Activated naive CD4-positive, alpha-beta T cell treated with anti-CD3 and anti-CD28 coated beads, Interleukin-2, amount 50 U/mL, for 72 hours (primary cell): ENCODE measurements around the gene MARVELD1. TPM values are rescaled to one million over a fixed set of nuclear protein-coding genes. Genes with fewer than 3 reads are reported as not detected.

Experiments
- ATAC-seq, 2 donors: fragments of 150-1000 bp; cut with Tn5 transposase; 2 replicates each; pipeline ENCODE4 v1.10.0; 2021; ENCODE audit warnings: mild to moderate bottlenecking in 2 of 2, moderate library complexity in 2 of 2
- DNase-seq, 2 donors: peaks; one replicate each; pipeline ENCODE4 v3.0.0; 2021 to 2022; ENCODE audit warnings: low spot score in 2 of 2
- H3K27ac Mint-ChIP-seq, 2 donors: one replicate each; pipeline ENCODE4 v1.8.0; 2022; ENCODE audit warnings: mild to moderate bottlenecking in 2 of 2, mixed read lengths in 2 of 2
- H3K36me3 Mint-ChIP-seq, 2 donors: one replicate each; pipeline ENCODE4 v1.8.0; 2022; ENCODE audit warnings: mixed read lengths in 2 of 2
- H3K9me3 Mint-ChIP-seq, 2 donors: one replicate each; pipeline ENCODE4 v1.8.0; 2022; ENCODE audit warnings: mixed read lengths in 2 of 2
- total RNA-seq, 2 donors: library from RNA; stranded (reverse); gene quantifications; one replicate each; pipeline ENCODE4 v1.2.3, GENCODE V29; 2022

The MARVELD1 gene
- total RNA-seq, 2 donors from 2014 or later = 0.57 to 7.1 TPM

GRCh38 chr10:97734021-97734420, 20.5 kb downstream of the MARVELD1 start:
- DNase-seq = no peak
- Mint-ChIP-seq H3K36me3 (peaks cover 11 to 21% of the 10 kb centered on the region in 2 donors), H3K27ac (no peak overlapping the region), H3K9me3 (peaks cover 8% of the 10 kb centered on the region in 2 donors)
- no peak for ATAC-seq

DNA sequence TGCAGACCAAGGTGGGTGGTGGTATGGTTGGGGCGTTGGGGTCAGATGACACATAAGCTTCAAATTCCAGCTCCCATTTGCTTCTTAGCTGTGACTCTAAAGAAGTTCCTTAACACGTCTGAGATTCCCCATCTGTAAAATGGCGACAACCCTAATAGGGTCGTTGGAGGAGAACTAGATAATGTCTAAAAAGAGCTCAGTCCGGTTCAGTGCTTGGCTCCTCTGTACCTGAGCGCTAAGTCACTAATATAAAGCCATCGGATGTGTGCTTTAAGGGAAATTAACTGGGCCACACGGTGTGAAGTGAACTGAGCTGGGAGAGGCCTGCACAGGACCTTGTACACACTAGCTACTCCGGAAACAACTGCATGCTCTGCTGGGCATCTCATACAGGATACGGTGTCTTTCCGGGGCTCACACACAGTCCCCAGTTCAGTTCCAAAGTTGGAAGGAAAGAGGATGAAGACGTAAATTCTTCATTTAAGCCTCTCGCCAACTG, 22.9 kb downstream of the MARVELD1 start:
- DNase-seq (no peak), ATAC-seq (peak; percentile 32 to 36)
- Mint-ChIP-seq H3K27ac (peak overlapping the region; percentile 93 to 97), H3K9me3 (peaks cover 8% of the 10 kb centered on the region in 2 donors), H3K36me3 (peaks cover 22 to 30% of the 10 kb centered on the region in 2 donors)

DNA sequence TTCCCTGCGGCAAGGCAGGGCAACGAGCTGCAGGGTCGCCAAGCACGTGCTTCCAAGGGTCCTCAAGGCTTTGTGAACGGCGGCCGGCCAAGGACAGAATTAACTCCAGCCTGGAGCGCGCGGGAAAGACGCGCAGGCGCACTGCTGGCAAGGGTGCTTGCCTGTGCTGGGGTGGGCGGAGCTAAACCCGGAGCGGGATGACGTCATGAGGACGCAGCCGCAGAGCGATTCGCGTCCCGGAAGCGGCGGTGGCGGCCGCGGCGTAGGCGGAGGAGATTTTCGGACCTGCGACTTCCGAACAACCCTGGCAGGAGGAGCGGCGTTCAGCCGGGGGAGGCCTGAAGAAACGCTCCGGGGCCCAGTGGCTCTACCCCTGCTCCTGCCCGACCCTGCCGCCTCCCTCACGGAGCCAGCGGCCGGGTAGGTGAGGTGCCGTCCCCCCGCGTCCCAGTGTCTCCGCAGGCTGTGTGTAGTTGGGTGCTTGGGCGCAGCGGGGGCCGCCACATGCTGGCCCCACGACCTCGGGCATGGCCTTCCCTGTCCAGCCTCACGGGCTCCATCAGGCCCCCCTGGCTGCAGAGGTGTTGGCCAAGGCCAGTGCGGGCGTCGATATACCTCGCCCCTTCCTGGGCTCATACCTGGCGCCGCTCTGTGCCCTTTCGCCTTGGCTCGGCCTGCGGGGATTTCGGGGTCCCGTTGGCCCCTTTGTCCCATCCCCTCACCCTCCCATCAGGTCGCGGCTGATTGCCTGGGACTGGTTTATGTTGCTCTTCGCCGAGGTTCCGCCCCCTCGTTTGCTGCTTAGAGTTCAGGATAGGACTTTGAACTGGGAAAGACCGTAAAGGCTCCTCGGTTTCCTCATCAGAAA, 23.6 kb downstream of the MARVELD1 start, which contains the start of gene ZFYVE27:
TSS of gene ZFYVE27 (plus strand) at position 227 of the 868 bp plus-strand sequence. CDS start 1,350 bp downstream, outside the sequence.
- peak; percentile 96 to 98 for DNase-seq
- ATAC-seq = peak; percentile 84 to 87
- H3K9me3 Mint-ChIP-seq = peaks cover 8% of the 10 kb centered on the region in 2 donors
- H3K36me3 Mint-ChIP-seq = peaks cover 22 to 30% of the 10 kb centered on the region in 2 donors
- peak within 1 kb of the TSS; percentile 93 to 98 for H3K27ac Mint-ChIP-seq

DNA sequence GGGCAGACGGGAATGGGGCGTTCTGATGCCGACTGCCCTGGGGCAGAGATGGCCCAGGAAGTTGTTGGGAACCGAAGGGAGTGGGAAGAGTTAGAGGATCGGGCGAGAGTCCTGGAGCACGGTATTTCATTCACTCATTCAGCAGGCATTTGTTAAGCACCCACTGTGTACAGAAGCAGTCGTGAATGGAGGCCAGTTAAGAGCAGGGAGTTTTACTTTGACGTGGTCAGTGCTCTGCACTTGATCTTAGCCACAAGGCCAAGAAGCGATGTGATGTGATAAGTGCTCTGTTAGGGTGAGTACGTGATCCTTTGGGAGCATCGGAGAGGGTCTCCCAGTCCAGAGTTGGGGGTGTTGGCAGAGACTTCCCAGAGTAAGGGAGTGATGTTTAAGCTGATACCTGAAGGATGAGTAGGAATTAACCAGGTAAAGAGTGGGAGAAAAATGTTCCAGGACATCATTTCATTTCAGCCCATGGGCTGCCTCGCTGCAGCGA, 24.3 kb downstream of the MARVELD1 start:
- Mint-ChIP-seq H3K9me3 (peaks cover 8% of the 10 kb centered on the region in 2 donors), H3K36me3 (peaks cover 22 to 30% of the 10 kb centered on the region in 2 donors), H3K27ac (peak overlapping the region; percentile 93 to 98)
- peak; percentile 29 to 41 for ATAC-seq
- DNase-seq = peak in 1 of 2 donors; percentile 17

DNA sequence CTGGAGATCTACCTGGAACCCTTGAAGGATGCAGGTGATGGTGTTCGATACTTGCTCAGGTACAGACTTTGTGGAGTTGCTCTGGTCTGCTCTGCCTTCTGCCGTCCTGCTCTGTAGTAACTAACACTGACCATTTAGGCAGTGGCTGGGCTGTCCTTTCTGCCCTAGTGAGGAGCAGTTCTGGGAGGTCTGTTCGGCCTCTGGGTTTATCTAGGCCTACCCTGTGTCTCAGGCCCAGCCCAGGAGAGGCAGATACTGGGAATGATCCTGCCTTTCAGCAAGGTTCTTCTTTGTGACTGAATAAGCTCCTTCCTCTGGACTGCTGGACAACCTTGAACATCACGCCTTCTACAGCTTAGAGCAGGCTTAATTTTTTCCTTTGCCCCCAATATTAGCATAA, 25.1 kb downstream of the MARVELD1 start:
- peak overlapping the region in 1 of 2 donors; percentile 93 for H3K27ac Mint-ChIP-seq
- DNase-seq (no peak), ATAC-seq (no peak)
- H3K36me3 Mint-ChIP-seq = peaks cover 22 to 30% of the 10 kb centered on the region in 2 donors
- H3K9me3 Mint-ChIP-seq = peaks cover 8% of the 10 kb centered on the region in 2 donors

- no peak for DNase-seq
- peaks cover 28 to 33% of the 10 kb centered on the region in 2 donors for H3K36me3 Mint-ChIP-seq
- H3K27ac Mint-ChIP-seq = no peak overlapping the region
- ATAC-seq = no peak
- peaks cover 6% of the 10 kb centered on the region in 2 donors for H3K9me3 Mint-ChIP-seq
Measured at GRCh38 chr10:97740613-97741012, 27.1 kb downstream of the MARVELD1 start.

DNA sequence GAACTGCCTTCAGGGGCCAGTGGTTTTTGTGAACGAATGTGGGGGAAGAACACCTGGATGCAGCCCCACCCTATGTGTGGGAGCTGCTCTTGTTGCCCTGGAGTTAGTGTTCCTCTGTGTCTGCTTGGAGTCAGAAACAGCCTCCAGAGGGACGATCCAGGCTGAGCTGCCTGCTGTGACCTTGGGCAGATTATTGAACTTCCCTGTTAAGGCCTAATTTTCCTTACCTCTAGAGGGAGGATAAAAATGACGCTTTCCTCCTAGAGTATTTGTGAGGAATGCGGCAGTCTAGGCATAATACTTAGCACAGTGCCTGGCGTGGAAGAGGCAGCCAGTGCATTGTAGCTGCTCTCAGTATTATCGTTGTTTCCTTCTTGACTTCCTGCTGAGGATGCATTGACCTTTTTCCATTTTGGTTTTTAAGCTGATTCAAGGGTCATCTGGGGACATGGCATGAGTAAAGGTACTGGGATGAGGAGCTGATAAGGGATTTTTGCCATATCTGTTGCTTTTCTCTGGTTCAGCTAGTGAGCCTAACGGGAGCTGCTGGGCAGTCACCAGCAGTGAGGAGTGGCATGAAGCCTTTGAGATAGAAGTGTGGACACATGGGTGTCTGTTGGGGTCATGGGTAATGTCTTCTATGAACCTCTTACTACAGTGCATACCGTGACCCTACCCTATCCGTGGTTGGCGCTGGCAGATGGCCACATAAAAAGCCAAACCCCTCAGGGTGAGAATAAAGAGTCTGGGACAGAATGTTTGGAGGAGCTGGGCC, 29.8 kb downstream of the MARVELD1 start:
- H3K9me3 Mint-ChIP-seq = no peaks in the 10 kb centered on the region
- H3K27ac Mint-ChIP-seq = peak overlapping the region in 1 of 2 donors; percentile 65
- DNase-seq = no peak
- ATAC-seq = no peak
- H3K36me3 Mint-ChIP-seq = peaks cover 18 to 24% of the 10 kb centered on the region in 2 donors

GRCh38 chr10:97744405-97745035, 31.0 kb downstream of the MARVELD1 start:
- Mint-ChIP-seq H3K9me3 (no peaks in the 10 kb centered on the region), H3K27ac (peak overlapping the region in 1 of 2 donors; percentile 72), H3K36me3 (peaks cover 19 to 23% of the 10 kb centered on the region in 2 donors)
- DNase-seq = no peak
- no peak for ATAC-seq

DNA sequence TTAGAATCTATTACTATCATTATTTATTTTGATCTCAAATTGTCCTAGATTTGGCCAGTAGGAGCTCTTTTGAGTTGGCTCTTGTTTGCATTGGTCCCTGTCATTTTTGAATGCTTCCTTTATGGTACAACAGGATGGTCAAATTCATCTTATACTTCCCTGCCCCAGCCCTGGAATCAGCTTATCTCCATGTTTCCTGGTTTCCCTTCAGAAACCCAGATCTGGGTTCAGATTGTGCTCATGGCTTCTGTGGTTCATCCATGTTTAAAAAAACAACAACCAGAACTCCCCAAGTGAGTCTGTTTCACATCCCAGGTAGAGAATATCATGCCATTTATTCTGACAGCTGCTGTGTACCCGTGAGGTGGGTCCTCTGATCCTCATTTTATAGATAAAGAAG, 34.0 kb downstream of the MARVELD1 start:
- Mint-ChIP-seq H3K36me3 (peaks cover 11 to 24% of the 10 kb centered on the region in 2 donors), H3K27ac (no peak overlapping the region), H3K9me3 (no peaks in the 10 kb centered on the region)
- ATAC-seq = no peak
- DNase-seq = no peak

DNA sequence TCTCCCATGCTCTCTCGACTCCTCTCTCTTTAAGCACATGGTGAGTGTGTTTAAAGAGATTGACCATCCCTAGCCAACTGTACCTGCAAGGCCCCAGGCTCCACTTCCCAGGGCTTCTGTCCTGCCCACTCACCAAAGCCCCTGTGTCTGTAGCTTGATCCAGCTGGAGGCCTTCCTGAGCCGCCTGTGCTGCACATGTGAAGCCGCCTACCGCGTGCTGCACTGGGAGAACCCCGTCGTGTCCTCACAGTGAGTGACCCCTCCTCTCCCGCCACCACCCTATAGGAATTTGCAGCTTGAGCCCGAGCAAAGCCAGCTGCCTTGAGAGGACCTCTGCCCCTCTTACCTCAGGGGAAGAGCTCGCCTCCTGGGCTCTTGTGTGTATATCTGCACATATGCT, 34.6 kb downstream of the MARVELD1 start:
- DNase-seq = no peak
- Mint-ChIP-seq H3K9me3 (no peaks in the 10 kb centered on the region), H3K36me3 (peaks cover 11 to 24% of the 10 kb centered on the region in 2 donors), H3K27ac (no peak overlapping the region)
- no peak for ATAC-seq

DNA sequence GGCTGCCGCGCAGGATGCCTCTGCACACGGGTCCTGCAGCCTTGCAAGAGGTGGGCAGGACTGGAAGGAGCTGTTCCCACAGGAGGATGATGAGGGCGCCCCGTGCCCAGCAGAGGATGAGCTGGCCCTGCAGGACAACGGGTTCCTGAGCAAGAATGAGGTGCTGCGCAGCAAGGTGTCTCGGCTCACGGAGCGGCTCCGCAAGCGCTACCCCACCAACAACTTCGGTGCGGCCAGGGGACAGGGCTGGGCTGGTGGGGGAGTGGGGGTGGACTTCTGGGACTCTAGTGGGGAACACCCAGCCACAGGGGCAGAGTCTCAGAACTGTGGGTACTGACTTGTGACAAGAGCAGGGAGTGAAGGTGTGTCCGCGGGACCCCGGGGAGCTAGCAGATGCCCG, 39.4 kb downstream of the MARVELD1 start:
- H3K9me3 Mint-ChIP-seq = no peaks in the 10 kb centered on the region
- DNase-seq = no peak
- H3K27ac Mint-ChIP-seq = no peak overlapping the region
- no peak for ATAC-seq
- H3K36me3 Mint-ChIP-seq = peaks cover 4 to 23% of the 10 kb centered on the region in 2 donors

DNA sequence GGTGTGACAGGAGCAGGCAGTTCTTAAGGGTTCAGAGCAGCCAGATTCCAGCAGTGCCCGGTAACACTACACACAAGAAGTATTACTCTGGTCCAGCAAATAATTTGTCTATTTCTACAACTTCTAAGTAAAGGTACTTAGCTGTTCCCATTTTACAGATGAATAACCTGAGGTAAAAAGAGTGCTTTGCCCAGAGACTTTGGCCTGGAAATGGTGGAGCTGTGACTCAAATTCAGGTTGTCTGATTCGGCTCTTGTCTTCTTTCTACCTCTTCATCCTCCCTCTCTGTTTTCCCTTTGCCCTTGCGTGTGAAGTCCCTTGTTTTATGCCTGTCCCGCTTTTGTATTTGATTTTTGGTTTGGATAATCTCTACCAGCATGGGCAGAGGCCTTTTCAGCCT, 41.2 kb downstream of the MARVELD1 start:
- ATAC-seq (no peak), DNase-seq (no peak)
- Mint-ChIP-seq H3K27ac (no peak overlapping the region), H3K9me3 (no peaks in the 10 kb centered on the region), H3K36me3 (peaks cover 0 to 20% of the 10 kb centered on the region in 2 donors)

DNA sequence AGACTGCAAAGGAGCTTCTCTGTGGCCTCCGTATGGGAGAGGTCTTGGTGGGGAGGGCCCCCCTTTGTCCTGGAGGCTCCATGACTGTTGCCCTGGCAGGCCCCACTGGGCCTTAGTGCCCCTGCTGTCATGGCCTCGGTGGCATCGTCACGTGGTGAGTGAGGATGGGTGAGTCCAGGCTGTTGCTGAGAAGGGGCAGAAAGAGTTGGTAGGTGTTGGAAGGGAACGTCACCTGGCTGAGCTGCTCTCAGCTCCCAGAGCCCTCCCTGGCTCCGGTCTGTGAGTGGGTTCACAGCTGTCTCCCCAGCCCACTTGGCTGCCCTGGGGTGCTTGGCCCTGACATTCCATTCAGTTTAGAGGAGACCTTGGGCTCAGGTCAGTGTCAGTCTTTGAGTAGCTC, 42.2 kb downstream of the MARVELD1 start:
- H3K27ac Mint-ChIP-seq = no peak overlapping the region
- no peak for ATAC-seq
- H3K9me3 Mint-ChIP-seq = no peaks in the 10 kb centered on the region
- peaks cover 0 to 20% of the 10 kb centered on the region in 2 donors for H3K36me3 Mint-ChIP-seq
- DNase-seq = no peak

DNA sequence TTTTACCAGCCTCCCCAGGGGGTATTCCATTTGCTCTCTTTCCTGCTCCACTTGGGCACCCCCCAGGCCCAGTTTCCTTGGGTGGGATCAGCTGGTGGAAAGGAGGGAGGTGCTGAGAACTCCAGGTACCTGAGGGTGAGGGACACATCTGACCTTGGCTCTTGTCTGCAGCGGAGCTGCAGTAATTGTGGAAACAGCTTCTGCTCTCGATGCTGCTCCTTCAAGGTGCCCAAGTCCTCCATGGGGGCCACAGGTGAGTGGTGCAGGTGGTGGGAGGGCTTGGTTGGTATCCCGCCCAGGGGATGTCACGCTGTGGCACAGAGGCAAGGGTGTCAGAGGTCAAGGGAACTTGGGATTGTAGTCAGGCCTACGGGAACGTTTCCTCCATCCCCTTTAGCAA, 43.9 kb downstream of the MARVELD1 start:
- ATAC-seq (no peak), DNase-seq (no peak)
- H3K36me3 Mint-ChIP-seq = peaks cover 0 to 14% of the 10 kb centered on the region in 2 donors
- H3K9me3 Mint-ChIP-seq = no peaks in the 10 kb centered on the region
- H3K27ac Mint-ChIP-seq = peak overlapping the region in 1 of 2 donors; percentile 81

GRCh38 chr10:97759158-97759887, 45.8 kb downstream of the MARVELD1 start:
- DNase-seq (peak in 1 of 2 donors; percentile 61), ATAC-seq (peak; percentile 77 to 82)
- H3K27ac Mint-ChIP-seq = no peak overlapping the region
- no peaks in the 10 kb centered on the region for H3K9me3 Mint-ChIP-seq
- H3K36me3 Mint-ChIP-seq = peaks cover 0 to 14% of the 10 kb centered on the region in 2 donors

DNA sequence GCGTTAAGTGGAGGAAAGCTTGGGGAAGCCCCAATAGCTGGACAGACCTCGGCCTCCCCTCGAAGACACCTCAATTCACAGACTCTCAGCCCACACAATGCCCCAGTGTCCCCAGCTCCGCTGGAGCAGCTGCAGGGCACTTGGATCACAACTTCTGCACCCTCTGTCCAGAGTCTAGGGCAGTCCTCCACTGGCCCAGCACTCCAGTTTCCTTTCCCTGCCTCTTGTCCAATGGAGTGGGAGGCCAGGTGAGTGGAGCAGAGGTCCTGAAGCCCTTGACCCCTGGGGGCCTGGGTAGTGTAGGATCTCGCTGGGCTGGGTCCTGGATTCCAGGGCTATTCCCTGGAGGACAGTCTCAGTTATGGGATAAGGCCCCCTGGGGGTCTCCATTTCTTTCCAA, 46.4 kb downstream of the MARVELD1 start:
- Mint-ChIP-seq H3K36me3 (peaks cover 0 to 9% of the 10 kb centered on the region in 2 donors), H3K9me3 (no peaks in the 10 kb centered on the region), H3K27ac (peak overlapping the region in 1 of 2 donors; percentile 53)
- DNase-seq = no peak
- ATAC-seq = no peak
